Right ventricle myocardium inferior (tissue), 1 donor: ENCODE results near the gene DAND5. TPM values are rescaled to one million over a fixed set of nuclear protein-coding genes. Genes with fewer than 3 reads are reported as not detected.

Experiments used
- ATAC-seq: fragments of 200-7000 bp; cut with Tn5 transposase; one replicate; pipeline ENCODE4 v1.9.1; 2020; ENCODE audit warnings: mild to moderate bottlenecking, moderate library complexity
- DNase-seq: peaks from one replicate; pipeline ENCODE4 v3.0.0; 2021; ENCODE audit errors: missing footprints
- intact Hi-C: fragments of 100-400 bp; cut with DNase I; formaldehyde crosslinking; loops from one replicate; pipeline ENCODE4 v1.11.0; 2022
- total RNA-seq: library from RNA; stranded (reverse); fragmentation: NEBNext Ultra II Directional; extraction: Animal tissue kit (Norgen Biotek cat#: 25700); gene quantifications from one replicate; pipeline ENCODE4 v1.2.1, GENCODE V29; 2021
- donor health status: DM: no; HTN: yes; CAD: no; lungs with severe emphysema.

The DAND5 gene
- total RNA-seq, 1 donor from 2014 or later, result 9.9 TPM

DNA sequence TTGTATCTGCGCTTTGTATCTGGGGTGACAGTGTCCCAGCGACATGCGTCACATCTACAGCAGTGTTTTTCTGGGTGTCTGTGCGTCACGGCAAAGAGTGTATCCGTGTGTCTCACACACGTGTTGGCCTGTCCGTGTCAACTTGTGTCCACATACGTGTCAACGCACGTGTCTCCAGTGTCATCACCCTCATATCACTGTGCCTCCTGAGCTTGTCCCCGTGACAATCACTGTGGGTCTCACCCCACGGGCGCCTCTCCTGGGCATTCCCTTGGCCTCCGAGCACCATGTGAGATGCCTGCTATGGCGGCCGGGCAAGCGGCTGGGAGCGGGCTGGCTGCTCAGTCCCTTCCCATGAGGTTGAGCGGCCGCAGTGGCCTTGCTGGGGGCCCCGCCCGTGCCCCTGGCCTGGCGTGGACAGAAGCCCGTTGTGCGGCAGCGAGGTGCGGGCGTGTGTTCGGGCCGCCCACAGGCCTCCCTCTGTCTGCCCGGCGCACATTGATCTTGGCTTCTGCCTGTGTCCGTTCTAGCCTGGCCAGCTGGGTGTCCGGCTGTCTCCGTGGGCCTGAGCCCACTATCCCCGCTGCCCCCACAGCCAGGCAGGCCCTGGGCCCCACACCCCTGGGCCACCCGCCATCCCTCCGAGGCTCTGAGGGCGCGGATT, 32.3 kb downstream of the DAND5 start:
- intact Hi-C loops, result no loop called here
- DNase-seq (no peak), ATAC-seq (peak; percentile 38)

DNA sequence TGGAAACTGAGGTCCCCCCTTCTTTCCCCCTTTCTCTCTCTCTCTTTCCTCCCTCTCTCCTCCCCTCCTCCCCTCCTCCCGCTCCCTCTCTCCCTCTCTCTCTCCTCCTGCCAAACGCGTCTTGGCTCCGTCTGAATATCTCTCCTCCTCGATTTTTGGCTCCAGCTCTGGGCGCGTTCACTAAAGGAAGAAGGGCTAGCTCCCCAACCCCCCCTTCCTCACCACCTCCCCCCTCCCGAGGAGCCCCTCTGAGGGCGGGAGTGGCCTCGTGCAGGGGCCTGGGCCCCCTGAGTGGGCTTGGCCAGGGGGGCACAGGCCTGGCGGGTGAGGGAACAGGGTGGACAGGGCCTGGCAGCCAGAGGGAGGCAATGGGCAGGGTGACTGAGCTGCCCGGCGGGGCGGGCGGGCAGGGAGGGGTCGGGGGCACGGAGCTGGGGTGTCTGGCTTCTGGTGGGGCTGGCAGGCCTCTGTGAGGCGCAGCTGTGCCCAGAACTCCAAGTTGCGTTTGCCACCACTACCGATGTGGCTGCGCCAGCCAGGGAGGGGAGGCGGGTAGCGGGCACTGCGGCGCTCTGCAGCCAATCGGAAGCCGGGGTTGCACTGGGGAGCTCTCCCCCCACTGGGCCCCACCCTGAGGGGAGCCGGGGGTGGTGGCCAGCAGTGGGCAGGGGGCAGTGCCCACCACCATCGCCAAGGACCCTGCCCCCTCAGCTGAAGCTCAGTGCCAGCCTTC, 33.0 kb downstream of the DAND5 start:
- intact Hi-C loops, result no loop called here
- ATAC-seq (peak; percentile 78), DNase-seq (peak; percentile 87)

DNA sequence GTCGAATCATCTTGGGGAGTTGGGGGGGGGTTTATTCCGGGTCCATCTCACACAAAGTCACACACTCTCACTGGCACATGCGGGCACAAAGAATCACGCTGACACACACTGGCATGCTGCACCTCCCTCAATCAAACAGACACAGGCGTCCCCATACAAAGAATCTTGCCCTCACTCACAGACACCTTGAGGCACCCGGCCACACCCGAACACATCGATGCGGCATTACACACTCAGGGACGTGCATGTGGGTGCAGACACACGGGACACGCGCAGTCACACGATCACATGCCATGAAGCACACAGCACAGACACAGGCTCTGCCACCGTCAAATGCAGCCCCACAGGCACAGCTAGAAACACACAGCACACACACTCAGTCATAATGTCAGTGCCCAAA, 33.7 kb downstream of the DAND5 start:
- intact Hi-C loops, result no loop called here
- ATAC-seq (no peak), DNase-seq (no peak)

DNA sequence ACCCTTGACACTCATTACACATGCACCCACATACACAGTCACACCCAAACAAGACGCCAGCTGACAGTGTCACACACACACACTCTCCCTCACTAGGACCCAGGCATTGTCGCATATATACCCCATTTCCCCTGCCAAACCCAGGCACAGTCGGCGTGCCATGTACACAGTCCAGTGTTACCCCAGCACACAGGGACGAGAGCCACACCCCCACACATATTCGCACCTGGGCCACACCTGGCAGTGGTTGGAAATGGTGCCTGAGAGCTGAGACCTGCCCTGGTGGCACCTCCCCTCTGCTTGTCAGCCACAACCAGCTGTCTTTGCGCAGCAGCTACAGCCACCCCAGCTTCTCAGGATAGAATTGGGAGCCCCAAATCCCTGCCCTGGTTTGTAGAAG, 34.9 kb downstream of the DAND5 start:
- ATAC-seq (no peak), DNase-seq (peak; percentile 44)
- intact Hi-C loops, result no loop called here

DNA sequence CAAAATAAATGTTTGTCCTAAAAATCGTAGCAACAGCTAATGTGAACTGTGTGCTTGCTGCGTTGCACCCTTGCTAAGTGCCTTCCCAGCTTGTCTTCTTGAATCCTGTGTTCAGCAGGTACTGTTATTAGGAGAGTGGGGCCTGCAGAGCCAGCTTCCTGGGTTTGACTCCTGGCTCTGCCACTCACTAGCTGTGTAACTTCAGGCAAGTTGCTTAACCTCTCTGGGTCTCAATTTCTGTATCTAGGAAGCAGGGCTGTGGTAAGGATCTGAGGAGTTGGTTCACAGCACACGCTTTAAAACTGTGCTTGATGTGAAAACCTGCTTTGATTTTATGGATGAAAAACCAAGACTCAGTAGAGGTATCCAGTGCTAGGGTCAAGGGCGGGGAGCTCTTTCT, 35.9 kb downstream of the DAND5 start:
- no peak for ATAC-seq
- intact Hi-C loops, result no loop called here
- DNase-seq, result peak; percentile 25

DNA sequence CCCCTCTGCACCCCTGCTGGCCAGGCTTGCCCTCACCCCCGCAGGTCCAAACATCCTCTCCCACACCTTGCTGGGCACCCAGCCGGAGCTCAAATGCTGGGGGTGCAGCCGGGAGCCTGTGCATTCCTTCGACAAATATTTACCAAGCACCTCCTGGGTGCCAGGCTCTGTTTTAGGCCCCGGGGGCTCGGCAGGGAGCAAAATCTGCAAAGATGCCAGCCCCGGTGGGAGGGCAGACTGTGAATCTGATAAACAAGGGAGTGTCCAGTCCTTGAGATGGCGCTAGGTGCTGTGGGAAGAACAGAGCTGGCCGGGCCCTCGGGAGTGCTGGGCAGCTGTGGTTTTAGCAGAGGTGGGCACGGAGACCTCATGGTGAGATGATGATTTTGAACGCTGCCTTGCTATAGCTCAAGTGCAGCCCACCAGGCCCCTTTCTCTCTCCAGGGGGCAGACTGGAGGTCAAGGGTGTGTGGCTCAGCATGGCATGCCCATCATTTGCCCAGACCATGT, 36.5 kb downstream of the DAND5 start:
- intact Hi-C loops, result no loop called here
- ATAC-seq, result no peak
- DNase-seq, result no peak

DNA sequence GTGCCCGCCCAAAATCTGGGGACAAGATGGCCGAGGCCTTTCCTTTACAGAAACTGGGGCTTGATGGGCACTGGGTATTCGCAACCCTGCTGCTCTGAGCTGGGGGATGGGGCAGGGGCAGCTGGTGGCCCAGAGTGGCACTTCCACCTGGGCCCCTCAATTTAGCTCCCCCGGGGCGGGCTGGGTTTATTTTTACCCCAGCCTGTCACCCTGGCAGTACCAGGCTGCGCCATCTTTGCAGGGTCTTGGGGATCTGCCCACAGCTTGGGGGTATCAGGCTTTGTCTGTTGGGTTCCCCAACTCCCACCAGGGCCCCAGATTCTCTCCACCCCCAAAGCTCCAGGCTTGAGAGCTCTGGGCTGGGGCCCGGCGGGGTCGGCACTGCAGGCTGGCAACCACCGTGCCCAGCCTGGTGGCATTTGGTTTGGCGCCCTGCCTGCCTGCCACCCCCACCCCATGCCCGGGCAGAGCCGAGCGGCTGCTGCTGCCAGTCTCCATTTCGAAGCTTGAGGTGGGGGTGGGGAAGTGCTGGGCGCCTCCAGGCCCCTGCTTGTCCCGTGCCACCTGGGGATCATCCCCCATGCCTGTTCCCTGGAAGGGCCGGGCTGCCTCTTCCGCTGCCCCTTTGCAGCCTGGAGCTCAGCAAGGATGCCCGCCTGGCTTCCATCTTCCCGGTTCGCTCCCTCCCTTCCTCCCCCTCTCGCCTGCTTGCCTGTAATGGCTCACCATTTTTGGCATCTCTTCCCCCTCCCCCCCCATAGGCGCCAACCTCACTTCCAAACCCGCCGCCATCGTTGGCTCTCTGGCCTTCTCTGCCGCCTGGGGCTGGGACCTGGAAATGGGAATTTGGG, 37.3 kb downstream of the DAND5 start:
- no peak for ATAC-seq
- peak; percentile 55 for DNase-seq
- intact Hi-C loops, result no loop called here

DNA sequence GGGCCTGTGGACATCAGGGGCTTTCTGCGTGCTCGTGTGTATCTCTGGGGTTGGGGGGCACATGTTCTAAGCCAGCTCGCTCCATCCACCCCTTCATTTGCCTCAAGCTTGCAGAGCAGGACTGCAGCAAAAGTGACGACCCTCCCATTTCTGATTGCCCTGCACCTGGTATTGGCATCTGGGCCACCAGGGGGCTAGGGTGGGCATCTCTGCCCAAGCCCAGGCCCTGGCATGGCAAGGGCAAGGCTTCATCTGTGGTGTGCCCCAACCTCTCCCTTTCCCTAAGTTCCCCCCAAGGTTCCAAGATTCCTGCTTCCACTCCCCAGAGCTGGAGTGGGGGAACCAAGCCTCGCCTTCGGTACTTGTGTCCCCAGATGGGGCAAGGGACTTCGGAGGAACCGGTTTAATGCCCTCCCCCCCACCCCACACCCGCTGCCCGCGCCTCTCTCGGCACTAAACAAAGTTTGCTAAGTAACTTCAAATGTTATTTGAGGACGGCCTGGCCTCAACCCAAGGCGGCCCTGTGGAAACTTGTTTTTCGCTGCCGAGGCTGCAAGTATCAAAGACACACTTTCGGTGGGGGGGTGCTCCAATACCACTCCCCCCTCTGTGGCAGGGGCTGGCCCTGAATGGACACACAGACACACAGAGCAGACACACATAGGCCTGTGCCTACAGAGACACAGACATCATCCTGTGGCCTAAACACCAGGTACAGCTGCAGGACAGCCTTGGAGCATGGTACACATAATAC, 38.1 kb downstream of the DAND5 start:
- ATAC-seq (peak; percentile 35), DNase-seq (peak; percentile 86)
- intact Hi-C loops, result no loop called here

DNA sequence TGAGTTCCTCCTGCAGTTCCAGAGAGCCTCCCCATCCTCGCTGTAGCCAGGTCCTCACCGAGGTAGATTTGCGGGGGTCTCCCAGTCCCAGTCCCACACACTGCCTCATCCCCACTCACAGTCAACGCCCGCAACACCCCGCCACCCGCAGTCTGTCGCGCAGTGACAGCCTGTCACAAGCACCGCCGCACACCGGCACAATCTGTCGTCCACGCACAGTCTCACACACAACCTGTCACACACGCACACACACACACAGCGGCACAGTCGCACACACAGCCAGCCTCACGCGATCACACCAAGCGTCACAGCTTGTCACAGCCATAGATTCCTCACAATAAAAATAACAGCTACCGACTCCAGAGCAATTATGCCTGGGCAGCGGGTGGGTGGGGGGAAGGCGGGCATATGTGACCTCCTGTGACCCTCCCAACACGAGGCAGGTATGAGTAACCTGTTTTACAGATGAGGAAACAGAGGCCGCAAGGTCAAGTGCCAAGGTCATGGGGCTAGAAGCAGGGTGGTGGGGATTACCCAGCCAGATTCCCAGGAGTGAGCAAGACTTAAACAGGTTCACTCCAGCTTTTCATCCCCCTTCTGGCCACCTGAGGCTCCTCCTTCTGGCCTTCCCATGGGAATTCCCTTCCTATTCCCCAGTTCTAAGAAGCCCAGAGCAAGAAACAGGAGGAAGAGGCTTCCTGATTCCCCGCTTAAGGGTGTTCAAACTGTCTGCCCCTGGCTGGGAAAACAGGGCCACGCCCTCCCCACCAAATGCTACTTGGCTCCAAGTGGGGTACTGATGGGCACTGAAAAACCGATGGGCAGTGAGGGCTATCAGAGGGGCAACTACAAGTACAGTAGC, 39.8 kb downstream of the DAND5 start:
- peak; percentile 57 for DNase-seq
- intact Hi-C loops, result no loop called here
- no peak for ATAC-seq

DNA sequence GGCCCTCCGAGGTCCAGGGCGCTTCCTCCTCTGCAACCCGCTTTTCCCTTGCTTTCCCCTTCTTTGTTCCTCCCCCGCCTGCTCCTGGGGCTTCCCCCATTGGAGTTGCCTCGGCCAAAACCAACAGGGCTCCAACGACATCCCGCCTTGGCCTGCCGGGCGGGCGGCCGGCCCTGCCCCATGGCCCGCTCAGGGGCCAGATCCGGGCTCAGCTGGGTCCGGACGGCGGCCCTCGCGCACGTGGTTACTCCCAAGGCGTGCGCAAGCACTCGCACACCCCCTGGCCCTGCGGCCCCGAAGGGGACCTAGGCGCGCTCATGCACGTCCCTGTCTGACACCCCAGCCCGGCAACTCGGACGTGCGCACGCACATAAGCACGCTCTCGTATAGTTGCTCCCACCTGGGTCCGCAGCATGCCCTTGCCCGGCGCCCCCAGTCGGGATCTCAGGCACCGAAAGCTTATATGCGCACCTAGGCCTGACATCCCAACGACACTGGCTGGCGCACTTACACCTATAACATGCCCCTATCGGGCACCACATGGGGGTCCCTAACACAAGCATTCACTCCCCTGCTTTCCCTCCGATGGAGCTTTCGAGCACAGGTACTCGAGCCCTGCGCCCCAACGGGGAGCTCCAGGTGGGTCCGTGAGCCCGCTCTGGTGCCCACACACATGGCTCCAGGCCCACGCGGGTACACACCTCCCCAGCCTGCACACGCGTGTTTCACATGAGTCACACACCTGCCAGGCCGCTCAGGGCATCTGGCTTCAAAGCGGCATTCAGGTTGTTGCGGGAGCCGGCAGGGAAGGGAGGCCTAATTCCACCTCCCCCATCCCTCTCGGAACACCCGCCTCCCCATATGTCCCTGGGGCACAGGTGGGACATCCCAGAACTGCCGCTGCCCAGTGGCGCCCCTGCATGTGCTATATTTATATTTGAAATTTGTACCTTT, 40.9 kb downstream of the DAND5 start:
- ATAC-seq, result peak; percentile 64
- no peak for DNase-seq
- intact Hi-C loops, result no loop called here

DNA sequence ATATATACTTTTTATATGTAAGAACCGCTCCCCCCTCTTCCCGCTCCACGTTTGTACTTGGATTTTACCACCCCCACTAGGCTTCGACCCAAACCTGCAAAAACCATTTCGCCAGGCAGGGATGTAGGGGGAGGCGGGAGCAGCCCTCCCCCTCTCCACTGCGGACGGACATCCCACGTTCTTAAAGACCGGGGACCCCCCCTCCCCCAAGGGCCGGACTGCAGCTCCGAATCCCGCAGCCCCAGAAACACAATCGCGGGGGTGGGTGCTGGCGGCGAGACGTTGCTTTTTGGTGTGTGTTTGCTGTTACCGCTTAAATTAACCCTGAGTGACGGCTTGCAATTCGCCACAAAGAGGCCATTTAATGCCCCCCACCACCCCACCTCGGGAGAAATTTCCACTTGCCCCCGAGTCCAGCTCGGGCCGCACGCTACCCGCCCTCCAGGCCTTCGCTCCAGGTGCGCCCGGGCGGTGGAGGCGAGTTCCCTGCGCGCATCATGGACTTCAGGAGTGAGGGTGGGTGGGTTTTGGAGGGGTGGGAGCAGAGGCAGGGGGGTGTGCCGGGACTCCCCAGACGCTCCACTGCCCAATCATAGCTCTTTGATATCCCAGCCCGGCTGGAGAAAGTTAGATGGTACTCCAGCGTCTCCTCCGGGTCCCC, 41.7 kb downstream of the DAND5 start:
- ATAC-seq (no peak), DNase-seq (no peak)
- intact Hi-C loops, result no loop called here

DNA sequence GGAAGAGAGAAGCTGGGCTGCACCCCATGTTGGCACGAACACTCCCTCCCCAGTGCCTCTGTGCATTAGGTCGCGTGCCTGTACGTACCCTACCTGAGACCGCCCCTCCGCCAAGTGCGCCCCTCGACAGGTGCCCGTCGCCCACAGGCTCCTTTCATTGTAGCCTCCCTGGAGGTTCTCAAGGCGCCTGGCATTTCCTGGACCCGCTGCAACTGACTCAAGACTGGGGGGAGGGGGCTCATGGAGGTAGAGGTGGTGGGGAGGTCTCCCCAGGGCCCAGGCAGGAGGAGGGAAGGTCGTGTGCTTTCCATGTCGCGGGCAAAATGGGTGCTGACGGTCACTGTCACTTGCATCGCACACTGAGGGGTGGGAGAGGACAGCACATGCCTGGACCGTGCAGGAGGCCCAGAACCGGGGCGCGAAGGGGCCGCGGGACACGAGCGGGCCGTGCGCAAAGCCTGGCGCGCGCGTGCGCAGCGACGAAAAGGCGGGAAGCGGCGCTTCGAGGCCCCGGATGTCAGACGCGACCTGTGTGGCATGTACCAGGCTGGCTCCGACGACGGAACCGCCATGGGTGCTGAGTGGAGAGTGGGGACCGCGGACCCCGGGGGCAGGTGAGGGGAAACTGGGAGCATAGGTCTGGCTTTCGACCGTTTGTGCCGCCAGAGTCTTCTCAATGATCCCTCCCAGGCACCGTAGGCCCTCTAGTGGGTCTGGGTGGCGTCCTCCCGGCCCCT, 42.4 kb downstream of the DAND5 start:
- ATAC-seq (no peak), DNase-seq (no peak)
- intact Hi-C loops, result no loop called here

DNA sequence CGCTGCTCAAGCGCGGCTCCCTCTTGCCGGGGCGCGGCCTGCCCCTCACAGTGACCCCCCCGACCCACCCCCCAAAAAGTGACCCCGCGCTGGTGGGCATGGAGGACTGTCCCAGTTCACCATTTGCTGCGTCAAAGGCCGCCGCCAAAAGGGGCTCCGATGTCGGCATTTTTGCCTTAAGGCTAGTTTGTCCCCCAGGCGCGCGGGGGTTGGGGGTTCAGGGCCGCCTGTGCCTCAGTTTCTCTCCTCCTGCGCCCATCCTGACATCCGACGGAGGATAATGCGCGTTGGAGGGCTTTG, 43.0 kb downstream of the DAND5 start:
- no peak for ATAC-seq
- intact Hi-C loops, result no loop called here
- DNase-seq, result no peak

DNA sequence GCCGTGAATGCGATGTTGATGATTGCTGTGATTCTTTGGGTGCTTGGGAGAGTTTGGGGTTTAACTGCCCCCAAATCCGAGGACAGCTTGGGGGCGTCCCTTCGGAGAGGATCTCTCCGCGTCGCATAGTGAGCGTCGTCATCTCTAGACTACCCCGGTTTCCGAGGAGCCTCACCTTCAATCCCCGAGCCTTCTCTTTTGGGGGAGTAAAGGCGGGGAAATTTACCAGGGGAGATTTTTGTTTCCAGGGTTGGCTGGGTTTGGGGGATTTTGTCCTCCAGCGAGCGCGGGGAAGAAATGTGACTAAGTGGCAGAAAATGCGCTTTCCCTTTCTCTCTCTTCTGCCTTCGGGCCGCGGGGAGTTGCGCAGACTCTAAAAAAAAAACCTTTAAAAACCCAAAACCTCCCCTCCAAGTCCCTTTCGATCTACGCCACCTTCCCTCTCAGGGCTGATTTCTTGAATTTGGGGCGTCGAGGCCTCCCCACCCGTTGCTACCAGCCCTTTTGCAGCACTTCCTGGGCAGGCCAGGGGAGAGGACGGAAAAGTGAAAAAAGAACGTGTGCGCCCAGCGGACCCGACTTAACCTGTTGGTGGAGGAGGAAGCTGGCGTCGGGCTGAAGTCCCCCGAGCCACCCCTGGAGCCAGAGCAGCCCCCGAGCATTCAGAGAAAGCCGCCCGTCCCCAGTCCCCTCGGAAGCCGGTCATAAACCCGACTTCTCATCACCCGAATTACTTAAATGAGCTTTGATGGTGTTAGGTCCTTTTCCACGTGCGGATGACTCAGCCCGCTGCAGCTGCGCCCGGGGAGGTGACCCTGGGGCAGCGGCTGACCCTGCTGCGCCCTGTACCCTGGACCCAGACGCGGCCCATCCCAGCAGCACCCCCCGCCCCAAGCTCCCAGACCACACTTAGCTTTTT, 43.6 kb downstream of the DAND5 start:
- intact Hi-C loops, result no loop called here
- peak; percentile 43 for ATAC-seq
- DNase-seq, result peak; percentile 74

DNA sequence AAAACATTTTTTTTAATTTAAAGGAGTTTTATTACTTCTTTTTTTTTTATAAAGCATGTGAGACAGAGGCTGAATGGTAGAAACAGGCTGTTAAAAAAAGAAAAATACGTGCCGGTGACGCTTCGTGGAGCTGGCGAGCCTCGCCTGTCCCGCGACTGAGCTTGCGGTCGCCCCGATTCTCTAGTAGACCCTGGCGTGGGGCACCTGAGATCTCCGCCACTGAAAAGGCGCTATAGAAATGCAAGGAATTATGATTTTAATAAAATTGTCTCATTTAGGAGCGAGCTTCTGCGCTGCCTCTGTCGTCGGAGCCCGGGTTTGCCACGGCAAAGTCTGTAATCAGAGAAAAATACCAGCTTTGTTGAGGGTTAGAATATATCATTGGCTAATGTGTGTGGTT, 44.3 kb downstream of the DAND5 start:
- intact Hi-C loops, result no loop called here
- ATAC-seq (no peak), DNase-seq (no peak)
